Transverse colon (tissue), 3 donors: ENCODE measurements around the gene PDSS2.

Source experiments
- POLR2A ChIP-seq: fragments of 450-650 bp; IDR thresholded peaks from one replicate; pipeline ENCODE4 v1.6.1; 2016; ENCODE audit warnings: antibody characterized with exemption, mild to moderate bottlenecking, moderate library complexity
- TF ChIP-seq, protein P1 (sequence below), 5 experiments: fragments of 200-600 bp in 3 of 5; fragments of 450-650 bp in 2 of 5; sonication (generic) in 3 of 5; IDR thresholded peaks; 1 replicate in 2 of 5; 2 replicates in 3 of 5; pipeline ENCODE4 v1.5.1; 2016 to 2017; ENCODE audit warnings: antibody characterized with exemption in 5 of 5, inconsistent platforms in 3 of 5, mild to moderate bottlenecking in 2 of 5, moderate library complexity in 1 of 5

DNA sequence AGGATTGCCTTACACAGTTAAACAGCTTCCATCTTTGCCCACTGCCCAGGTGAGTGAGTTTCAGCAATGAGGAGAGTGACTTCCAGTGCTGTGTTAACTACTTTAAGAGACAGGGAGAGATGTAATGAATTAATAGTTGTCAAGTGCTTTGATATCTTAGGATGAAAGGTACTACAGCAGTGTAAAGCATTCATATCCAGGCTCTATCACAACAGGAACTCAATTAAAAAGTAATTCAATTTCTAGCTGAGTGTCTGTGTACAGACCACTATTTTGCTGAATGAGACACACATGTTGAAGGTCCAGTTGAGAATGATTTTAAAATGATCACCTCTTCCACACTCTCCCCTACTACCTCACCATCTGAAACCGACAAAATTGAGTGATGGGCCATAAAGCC, 273.3 kb downstream of the PDSS2 start:
- TF ChIP-seq, protein P1, sequence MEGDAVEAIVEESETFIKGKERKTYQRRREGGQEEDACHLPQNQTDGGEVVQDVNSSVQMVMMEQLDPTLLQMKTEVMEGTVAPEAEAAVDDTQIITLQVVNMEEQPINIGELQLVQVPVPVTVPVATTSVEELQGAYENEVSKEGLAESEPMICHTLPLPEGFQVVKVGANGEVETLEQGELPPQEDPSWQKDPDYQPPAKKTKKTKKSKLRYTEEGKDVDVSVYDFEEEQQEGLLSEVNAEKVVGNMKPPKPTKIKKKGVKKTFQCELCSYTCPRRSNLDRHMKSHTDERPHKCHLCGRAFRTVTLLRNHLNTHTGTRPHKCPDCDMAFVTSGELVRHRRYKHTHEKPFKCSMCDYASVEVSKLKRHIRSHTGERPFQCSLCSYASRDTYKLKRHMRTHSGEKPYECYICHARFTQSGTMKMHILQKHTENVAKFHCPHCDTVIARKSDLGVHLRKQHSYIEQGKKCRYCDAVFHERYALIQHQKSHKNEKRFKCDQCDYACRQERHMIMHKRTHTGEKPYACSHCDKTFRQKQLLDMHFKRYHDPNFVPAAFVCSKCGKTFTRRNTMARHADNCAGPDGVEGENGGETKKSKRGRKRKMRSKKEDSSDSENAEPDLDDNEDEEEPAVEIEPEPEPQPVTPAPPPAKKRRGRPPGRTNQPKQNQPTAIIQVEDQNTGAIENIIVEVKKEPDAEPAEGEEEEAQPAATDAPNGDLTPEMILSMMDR (IDR thresholded peaks at IDR 0.05) = no peak
- no peak for TF ChIP-seq POLR2A
